ENCODE measurements around the gene AGBL3.

The AGBL3 gene

DNA sequence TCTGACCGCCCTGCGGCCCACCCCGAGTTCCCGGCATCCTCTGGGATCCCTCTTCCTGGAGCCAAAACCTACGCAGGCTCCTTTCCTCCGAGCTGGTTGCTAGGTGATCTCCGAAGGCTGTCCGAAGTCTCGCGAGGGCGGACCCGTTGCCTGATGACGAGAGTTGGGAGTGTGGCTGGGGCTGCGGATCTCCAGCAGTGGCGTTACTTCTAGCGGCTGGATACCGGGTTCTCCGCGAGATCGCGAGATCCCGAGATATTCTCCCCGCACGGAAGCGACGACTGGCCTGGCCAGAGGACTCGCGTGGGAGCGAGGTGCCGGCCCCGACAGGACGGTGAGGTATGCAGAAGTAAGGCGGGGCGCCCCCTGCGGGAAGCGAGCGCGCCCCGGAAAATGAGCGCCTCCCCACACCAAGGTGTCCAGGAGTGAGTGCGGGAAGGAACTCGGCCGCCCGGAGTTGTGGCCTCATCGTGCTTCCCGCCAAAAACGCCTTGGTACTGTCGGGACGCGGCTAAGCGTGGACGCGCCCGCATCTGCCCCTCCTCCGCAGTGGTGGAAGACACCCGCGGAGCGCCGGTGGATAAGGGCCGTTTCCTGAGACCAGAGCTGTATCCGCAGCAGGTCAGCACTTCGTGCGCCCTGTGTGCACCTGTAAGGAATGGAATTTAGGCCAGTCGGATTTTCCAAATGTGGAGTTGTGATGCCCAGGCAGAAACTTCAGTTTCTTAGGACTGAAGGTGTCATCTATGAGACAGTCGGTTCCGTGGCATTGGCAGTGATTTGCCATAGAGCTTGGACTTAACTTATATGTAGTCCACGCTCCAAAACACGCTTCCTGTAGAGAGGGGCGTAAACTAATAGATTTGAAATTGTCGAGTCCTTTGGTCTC is at the start of gene AGBL3:
AGBL3 (plus strand) TSS at position 146 of the 889 bp plus-strand sequence. CDS start 1,426 bp downstream, outside the sequence.
- DNase-seq: peak; percentile 90

GRCh38 chr7:134936893-134937510 is 49.3 kb upstream of the AGBL3 start:
- DNase-seq: no peak

DNA sequence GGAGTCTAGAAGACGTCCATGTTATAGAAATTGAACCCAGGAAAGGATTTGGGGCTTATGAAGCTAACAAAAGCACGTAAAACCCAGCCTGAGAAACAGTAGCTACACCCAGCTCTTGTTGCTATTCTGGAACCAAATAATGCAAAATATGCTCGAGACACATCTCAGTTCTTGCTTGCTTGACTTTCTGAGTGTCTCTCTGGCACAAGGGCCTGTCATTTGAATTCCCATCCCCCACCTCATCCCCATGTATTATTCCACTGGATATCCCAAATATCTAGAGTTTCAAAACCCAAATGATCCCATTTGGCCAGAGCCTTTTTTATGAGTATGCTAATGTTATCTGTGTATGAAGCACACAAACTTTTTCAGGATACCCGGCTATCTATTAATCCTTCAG is 48.2 kb upstream of the AGBL3 start:
- no peak for DNase-seq

GRCh38 chr7:134939136-134939535 is 47.2 kb upstream of the AGBL3 start:
- no peak for DNase-seq

DNA sequence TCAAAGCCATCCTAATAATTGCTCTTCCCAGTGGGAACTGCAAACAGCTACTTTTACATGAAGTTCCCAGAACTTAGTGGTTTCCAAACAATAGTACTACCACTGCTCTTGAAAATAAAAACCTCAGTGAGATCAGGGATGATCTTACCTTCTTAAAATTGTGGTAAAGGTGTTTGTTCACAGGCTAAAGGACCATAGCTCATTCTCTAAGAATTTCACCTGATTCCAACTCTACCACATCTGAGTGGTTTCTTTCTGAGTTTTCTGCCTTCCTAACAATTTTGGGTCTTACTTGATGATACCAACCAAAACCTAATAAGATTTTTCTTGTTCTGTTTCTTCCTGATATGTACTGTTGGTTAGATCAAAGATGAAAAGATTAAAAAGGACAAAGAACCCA is 45.6 kb upstream of the AGBL3 start:
- DNase-seq: no peak

- DNase-seq: no peak
Measured at GRCh38 chr7:134941185-134941900, 45.0 kb upstream of the AGBL3 start.

DNA sequence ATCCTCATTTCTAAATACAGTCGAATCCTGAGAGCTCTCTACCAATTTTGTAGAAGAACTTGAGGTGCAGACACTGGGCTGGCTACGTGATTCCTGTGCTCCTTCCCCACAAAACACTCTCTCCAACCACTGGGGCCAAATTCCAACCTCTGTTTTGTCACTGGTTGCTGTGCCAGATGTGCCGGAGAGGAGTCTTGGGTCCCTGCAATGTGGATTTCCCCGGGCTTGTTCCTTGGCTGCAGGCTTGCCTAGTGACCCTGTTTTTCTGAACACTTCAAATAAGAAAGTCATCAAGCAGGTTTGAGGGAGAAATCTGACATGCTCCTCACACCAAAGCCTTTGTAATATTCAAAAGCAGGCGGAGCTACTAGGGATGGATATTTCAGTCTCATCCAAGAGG is 44.4 kb upstream of the AGBL3 start:
- DNase-seq: no peak

DNA sequence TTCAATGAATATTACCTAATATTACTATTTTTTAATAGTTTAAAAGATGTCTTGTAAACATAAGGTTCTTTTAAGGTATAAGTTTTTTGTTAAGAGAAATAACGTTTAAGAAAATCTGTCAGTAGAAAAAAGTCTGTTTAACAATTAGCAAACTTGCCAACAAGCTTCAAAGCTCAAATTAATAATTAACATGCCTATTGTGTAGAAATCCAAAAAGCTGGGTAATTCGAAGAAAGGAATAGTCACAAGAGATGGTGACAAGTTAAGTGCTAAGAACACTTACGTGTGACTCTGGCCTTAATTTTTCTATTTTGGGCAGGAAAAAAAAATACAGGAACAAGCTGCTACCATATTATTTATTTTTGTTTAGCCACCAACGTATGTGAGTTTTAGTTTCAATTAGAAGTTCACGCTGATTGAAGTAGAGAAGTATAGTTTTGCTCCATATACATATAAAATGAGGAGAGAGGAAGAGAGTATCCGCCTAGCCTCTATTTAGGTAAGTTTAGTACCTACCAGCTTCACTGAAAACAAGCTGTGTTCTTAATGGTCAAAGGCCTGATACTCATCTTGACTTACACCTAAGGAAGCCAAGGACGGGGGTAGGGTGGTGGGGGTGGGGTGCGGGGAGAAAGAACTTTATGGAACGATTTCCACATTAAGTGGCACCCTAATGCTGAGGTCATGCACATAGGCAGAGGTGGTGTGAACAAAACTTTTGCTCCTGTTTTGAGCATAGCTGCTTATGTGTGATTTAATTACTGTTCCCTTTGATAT is 43.4 kb upstream of the AGBL3 start:
- no peak for DNase-seq

DNA sequence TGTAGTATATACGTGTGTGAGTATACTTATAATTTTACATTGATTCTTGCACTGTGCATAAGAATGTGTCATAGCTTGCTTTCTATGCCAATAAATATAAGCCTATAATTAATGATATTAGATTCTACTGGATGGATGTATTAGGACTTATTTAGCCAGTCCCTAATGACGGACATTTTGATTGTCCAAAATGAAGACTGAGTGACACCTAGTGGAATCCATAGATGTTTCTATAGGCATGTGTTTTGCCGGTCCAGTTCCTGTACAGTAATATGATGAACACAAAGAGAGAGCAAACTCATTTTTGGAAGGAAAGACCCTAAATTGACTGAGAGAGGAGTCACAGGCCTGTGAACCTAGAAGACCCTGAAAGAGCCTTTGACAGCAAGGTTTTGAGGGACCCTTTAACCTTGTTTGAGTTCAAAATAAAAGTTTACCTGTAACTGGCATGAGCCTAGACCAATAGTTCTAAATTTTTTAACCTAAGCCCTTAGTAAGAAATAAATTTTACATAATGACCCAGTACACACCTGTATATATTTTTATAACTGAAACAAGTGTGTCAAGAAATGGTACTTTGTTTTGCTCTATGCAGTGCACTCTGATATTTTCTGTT is 42.4 kb upstream of the AGBL3 start:
- DNase-seq: no peak

GRCh38 chr7:134945691-134946090 is 40.6 kb upstream of the AGBL3 start:
- DNase-seq: no peak

- DNase-seq: no peak
Measured at GRCh38 chr7:134946260-134946659, 40.0 kb upstream of the AGBL3 start.

GRCh38 chr7:134947329-134947728 is 39.0 kb upstream of the AGBL3 start:
- no peak for DNase-seq

GRCh38 chr7:134947831-134948230 is 38.5 kb upstream of the AGBL3 start:
- no peak for DNase-seq

DNA sequence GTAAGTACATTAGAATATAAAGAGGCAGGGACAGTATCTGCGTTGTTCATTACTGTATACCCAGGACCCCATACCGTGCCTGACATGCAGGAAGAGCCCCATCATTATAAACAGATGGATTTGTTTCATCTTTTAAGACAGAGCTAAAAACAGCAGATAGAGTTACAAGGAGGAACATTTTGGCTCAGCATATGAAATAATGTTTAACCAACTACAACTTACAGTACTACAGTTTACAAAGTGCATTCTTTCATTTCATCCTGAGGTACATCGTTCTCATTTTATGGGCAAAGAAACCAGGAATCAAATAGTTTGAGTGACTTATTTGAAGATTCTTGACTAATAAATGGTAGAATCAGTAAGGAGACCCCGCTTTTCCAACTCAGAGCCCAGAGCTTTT is 38.1 kb upstream of the AGBL3 start:
- DNase-seq: no peak

DNA sequence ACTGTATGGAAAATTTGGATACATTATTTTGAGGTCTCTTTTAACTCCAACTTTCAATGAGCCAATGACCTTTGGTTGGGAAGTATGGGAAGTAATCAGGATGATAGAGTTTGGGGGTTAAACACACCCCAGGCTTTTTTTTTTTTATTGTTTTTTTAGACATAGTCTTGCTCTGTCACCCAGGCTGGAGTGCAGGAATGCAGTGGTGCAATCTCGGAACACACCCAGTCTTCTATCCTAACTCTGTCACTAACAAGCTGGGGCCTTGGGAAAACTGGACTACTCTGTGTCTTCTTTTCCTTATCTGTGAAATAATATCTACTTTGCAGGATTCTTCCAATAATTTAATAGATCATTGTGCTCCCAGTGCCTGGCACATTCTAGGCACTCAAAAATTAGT is 37.6 kb upstream of the AGBL3 start:
- DNase-seq: no peak

- no peak for DNase-seq
Measured at GRCh38 chr7:134949171-134949570, 37.1 kb upstream of the AGBL3 start.

DNA sequence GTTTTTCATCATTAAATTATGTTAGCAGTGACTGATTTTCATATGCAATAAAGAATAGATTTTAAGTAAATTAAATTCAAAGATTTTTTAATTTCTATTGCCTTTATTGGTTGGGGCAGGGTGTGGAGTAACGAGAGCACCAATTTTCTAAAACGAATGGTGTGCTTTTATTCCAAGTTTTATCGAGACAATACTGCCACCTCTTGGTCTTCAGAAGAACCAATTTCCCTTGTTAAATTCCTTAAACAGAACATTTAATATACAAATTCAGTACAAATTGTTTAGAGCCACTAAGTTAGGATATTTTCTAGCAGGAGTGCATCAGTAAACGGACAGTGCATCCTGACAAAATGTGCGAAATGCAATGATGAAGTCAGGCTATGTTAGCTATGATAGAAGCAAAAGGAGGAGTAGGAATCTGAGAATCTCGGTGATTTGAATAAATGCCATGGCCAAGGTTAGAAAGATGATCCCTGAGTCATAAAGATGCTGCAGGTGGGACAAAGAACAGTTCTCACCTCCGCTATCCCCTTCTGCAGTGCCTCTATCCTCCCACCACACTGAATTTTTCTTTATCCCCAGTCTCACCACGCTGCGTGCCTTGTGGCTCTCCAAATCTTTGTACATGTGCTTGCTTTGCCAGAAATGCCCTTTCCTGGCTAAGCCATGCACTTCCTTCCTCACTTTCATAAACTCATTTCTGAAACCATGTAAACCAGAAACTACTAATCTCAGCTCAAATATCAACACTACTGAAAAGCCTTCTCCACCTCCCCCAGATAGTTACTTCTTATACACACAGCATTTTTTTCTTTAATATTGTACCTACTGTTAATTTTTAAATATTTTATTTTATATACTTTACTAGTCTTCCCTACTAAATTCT is 31.9 kb upstream of the AGBL3 start:
- no peak for DNase-seq

GRCh38 chr7:134957005-134957404 is 29.3 kb upstream of the AGBL3 start:
- no peak for DNase-seq

- no peak for DNase-seq
Measured at GRCh38 chr7:134959810-134960209, 26.5 kb upstream of the AGBL3 start.

- no peak for DNase-seq
Measured at GRCh38 chr7:134962270-134962780, 24.0 kb upstream of the AGBL3 start.

DNA sequence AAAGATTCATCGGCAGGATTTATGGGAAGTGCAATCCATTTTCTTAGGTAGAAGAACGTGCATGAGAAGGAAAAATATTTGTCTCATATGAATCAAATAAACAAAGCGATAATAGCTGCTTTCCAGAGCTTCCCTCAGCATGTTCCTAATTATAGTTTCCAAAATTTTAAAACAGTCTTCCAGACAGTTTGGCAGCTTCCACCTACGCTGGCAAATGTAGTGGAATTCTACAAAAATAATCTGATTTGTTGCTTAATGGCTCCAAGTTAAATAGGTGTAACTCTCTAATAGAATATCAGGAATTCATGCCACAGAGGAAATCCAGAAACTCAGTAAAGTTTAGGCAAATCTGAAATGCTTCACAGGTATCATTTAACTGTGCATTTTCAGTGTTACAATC is 23.3 kb upstream of the AGBL3 start:
- DNase-seq: no peak

Data from stimulated activated CD4-positive, alpha-beta T cell treated with anti-CD3 and anti-CD28 coated beads, Interleukin-1b, Interleukin-23, amount 100 ng/mL, for 48 hours (primary cell).